Panc1 (cell line): ENCODE data around the gene YY1AP1. TPM values are rescaled to one million over a fixed set of nuclear protein-coding genes. Genes with fewer than 3 reads are reported as not detected.
"Not testable (repeated sequence)": the region's sequence is repeated elsewhere in the genome, so short reads cannot be mapped to it uniquely, and the experiment has no call there.

Experiments
- ATAC-seq: fragments of 200-7000 bp; cut with Tn5 transposase; 2 replicates; pipeline ENCODE4 v1.9.1; 2020; ENCODE audit warnings: mild to moderate bottlenecking, moderate library complexity
- BruUV-seq: library from RNA; stranded (reverse); fragments of 400-500 nt; replicated peaks from 2 replicates; lab custom pipeline; 2021; lab: Mats Ljungman, UMichigan
- CTCF ChIA-PET: fragments of 300-600 bp; sonication (Branson Sonifier 250); formaldehyde crosslinking; loops from one replicate; lab custom pipeline; 2022; ENCODE audit warnings: antibody characterized with exemption; lab: Charles Lee
- POLR2A ChIA-PET: fragments of 300-600 bp; sonication (Branson Sonifier 250); formaldehyde crosslinking; loops from one replicate; lab custom pipeline; 2022; ENCODE audit warnings: antibody characterized with exemption; lab: Charles Lee
- DNase-seq: peaks from one replicate; pipeline ENCODE4 v3.0.0-alpha.2; 2010; ENCODE audit warnings: low read depth, low spot score
- H3K27ac ChIP-seq: 2 replicates; pipeline ENCODE4 v1.5.1; 2011; ENCODE audit warnings: mild to moderate bottlenecking, low read length, inconsistent platforms
- H3K27me3 ChIP-seq: fragments of 200-500 bp; sonication (Bioruptor generic); 2 replicates; pipeline ENCODE4 v1.6.0; 2014; ENCODE audit warnings: low read length, inconsistent platforms; ENCODE audit not compliant: control insufficient read depth, insufficient read depth
- H3K36me3 ChIP-seq: fragments of 200-500 bp; sonication (Bioruptor generic); 2 replicates; pipeline ENCODE4 v1.5.1; 2014; ENCODE audit warnings: inconsistent platforms, mild to moderate bottlenecking, low read length, moderate library complexity; ENCODE audit not compliant: control insufficient read depth, insufficient read depth
- H3K4me1 ChIP-seq: 2 replicates; pipeline ENCODE4 v1.5.1; 2011; ENCODE audit warnings: inconsistent platforms, mild to moderate bottlenecking, low read length, moderate library complexity; ENCODE audit not compliant: control insufficient read depth, insufficient read depth
- H3K4me3 ChIP-seq, 2 experiments: 2 replicates each; pipeline ENCODE4 v1.5.1; 2011 to 2012; ENCODE audit warnings: low read depth in 2 of 2, low read length in 2 of 2, mild to moderate bottlenecking in 2 of 2, inconsistent platforms in 1 of 2, moderate library complexity in 1 of 2
- H3K9me3 ChIP-seq: fragments of 200-500 bp; sonication (Bioruptor generic); 2 replicates; pipeline ENCODE4 v1.5.1; 2014; ENCODE audit warnings: low read depth, mild to moderate bottlenecking, inconsistent platforms, low read length, moderate library complexity; ENCODE audit not compliant: control insufficient read depth, insufficient read depth
- POLR2AphosphoS5 ChIP-seq: IDR thresholded peaks from 2 replicates; pipeline ENCODE4 v1.6.1; 2012; ENCODE audit warnings: mild to moderate bottlenecking, low read depth, low read length, moderate library complexity
- SIN3A ChIP-seq: IDR thresholded peaks from 2 replicates; pipeline ENCODE4 v1.6.1; 2012; ENCODE audit warnings: low read depth, mild to moderate bottlenecking, low read length, moderate library complexity, borderline replicate concordance; ENCODE audit not compliant: insufficient read depth
- in situ Hi-C: cut with HindIII; loops from 2 replicates; pipeline ENCODE4 v1.10.0; 2016; ENCODE audit warnings: low sequenced_read_pairs, low pct_unique_long_range_greater_than_20kb
- intact Hi-C: fragments of 100-400 bp; cut with micrococcal nuclease; formaldehyde crosslinking; loops from one replicate; pipeline ENCODE4 v1.10.0; 2022; ENCODE audit not compliant: unreplicated experiment
- total RNA-seq: library from RNA; stranded (reverse); gene quantifications from one replicate; pipeline ENCODE4 v1.2.1, GENCODE V29; 2021; ENCODE audit not compliant: unreplicated experiment
- TF ChIP-seq, protein P1 (sequence below): fragments of 450-650 bp; IDR thresholded peaks from 2 replicates; pipeline ENCODE4 v1.5.1; 2017; ENCODE audit warnings: mild to moderate bottlenecking
- TF ChIP-seq, protein P2 (sequence below), 2 experiments: IDR thresholded peaks; 2 replicates each; pipeline ENCODE4 v1.6.1; 2011 to 2012; ENCODE audit warnings: low read depth in 2 of 2, control low read depth in 1 of 2, low read length in 1 of 2, mild to moderate bottlenecking in 1 of 2, moderate library complexity in 1 of 2; ENCODE audit not compliant: insufficient read depth in 1 of 2

The YY1AP1 gene
- total RNA-seq, 1 experiment from 2014 or later, result 58.7 TPM

DNA sequence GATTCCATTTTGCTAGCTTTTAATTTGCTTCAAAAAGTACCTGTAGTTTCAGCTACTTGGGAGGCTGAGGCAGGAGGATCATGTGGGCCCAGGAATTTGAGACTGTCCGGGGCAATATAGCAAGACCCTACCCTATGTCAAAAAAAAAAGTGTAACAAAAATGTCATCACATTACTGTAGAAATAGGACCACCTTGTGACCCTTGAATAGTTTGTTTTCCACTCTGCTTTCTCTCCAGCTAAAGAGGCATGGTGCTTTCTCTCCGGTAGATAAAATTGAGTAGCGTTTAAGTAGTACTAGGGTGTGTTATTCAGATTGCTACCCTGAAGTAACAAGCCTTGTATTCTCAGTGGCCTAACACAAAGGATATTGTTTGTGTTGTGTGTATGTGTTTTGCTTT is 24.1 kb upstream of the YY1AP1 start:
- H3K27me3 ChIP-seq, in situ Hi-C loops, POLR2A ChIA-PET, H3K9me3 ChIP-seq, CTCF ChIA-PET, intact Hi-C loops, BruUV-seq, DNase-seq, H3K4me3 ChIP-seq, H3K36me3 ChIP-seq, H3K4me1 ChIP-seq, H3K27ac ChIP-seq: not testable (repeated sequence)
- peak; percentile 37; the same call in 1 of the 2 replicates for ATAC-seq

DNA sequence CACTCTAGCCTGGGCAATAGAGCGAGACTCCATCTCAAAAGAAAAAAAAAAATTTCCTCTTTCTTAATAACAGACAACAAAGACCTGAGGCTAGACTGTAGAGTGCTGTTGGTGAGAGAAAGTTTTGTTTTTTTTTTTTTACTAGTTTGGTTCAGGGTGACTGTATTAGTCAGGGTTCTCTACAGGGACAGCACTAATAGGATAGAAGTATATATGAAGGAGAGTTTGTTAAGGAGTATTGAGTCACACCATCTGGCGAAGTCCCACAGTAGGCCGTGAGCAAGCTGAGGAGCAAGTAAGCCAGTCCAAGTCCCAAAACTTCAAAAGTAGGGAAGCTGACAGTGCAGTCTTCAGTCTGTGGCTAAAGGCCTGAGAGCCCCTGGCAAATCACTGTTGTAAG is 22.9 kb upstream of the YY1AP1 start:
- H3K27me3 ChIP-seq, H3K36me3 ChIP-seq, ATAC-seq, H3K4me3 ChIP-seq, H3K27ac ChIP-seq, intact Hi-C loops, in situ Hi-C loops, POLR2A ChIA-PET, H3K9me3 ChIP-seq, BruUV-seq, CTCF ChIA-PET, H3K4me1 ChIP-seq, DNase-seq: not testable (repeated sequence)

DNA sequence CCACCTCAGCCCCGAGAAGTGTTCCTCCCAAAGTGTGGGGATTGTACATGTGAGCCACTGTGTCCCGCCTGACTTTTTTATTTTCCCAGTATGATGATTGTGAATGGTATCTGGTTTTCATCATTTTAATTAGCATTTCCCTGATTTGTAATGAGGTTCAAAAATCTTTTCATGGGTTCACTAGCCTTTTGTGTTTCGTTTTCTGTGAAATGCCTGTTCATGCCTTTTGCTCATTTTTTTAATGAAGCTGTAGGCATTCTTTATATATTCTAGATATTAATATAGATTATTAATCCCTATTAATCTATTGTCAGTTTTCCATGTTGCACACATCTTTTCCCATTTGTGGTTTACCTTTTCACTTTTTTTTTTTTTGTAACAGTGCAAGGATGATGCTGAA is 20.8 kb upstream of the YY1AP1 start:
- intact Hi-C loops, result no loop called here
- no TSS peak for BruUV-seq
- Histone ChIP-seq H3K9me3 (no peaks in the 10 kb centered on the region), H3K4me3 (no peak overlapping the region), H3K27me3 (no peaks in the 10 kb centered on the region), H3K4me1 (no peaks in the 10 kb centered on the region), H3K27ac (no peak overlapping the region), H3K36me3 (peaks cover 5% of the 10 kb centered on the region; the same call in 1 of the 2 replicates)
- POLR2A ChIA-PET, result no interaction called here
- DNase-seq, result no peak
- no peak for ATAC-seq
- TF ChIP-seq POLR2AphosphoS5 (no peak), SIN3A (no peak)
- TF ChIP-seq, protein P1, sequence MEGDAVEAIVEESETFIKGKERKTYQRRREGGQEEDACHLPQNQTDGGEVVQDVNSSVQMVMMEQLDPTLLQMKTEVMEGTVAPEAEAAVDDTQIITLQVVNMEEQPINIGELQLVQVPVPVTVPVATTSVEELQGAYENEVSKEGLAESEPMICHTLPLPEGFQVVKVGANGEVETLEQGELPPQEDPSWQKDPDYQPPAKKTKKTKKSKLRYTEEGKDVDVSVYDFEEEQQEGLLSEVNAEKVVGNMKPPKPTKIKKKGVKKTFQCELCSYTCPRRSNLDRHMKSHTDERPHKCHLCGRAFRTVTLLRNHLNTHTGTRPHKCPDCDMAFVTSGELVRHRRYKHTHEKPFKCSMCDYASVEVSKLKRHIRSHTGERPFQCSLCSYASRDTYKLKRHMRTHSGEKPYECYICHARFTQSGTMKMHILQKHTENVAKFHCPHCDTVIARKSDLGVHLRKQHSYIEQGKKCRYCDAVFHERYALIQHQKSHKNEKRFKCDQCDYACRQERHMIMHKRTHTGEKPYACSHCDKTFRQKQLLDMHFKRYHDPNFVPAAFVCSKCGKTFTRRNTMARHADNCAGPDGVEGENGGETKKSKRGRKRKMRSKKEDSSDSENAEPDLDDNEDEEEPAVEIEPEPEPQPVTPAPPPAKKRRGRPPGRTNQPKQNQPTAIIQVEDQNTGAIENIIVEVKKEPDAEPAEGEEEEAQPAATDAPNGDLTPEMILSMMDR, result no peak
- TF ChIP-seq, protein P2, sequence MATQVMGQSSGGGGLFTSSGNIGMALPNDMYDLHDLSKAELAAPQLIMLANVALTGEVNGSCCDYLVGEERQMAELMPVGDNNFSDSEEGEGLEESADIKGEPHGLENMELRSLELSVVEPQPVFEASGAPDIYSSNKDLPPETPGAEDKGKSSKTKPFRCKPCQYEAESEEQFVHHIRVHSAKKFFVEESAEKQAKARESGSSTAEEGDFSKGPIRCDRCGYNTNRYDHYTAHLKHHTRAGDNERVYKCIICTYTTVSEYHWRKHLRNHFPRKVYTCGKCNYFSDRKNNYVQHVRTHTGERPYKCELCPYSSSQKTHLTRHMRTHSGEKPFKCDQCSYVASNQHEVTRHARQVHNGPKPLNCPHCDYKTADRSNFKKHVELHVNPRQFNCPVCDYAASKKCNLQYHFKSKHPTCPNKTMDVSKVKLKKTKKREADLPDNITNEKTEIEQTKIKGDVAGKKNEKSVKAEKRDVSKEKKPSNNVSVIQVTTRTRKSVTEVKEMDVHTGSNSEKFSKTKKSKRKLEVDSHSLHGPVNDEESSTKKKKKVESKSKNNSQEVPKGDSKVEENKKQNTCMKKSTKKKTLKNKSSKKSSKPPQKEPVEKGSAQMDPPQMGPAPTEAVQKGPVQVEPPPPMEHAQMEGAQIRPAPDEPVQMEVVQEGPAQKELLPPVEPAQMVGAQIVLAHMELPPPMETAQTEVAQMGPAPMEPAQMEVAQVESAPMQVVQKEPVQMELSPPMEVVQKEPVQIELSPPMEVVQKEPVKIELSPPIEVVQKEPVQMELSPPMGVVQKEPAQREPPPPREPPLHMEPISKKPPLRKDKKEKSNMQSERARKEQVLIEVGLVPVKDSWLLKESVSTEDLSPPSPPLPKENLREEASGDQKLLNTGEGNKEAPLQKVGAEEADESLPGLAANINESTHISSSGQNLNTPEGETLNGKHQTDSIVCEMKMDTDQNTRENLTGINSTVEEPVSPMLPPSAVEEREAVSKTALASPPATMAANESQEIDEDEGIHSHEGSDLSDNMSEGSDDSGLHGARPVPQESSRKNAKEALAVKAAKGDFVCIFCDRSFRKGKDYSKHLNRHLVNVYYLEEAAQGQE (IDR thresholded peaks at IDR 0.05; ENCODE audit: insufficient read depth in 1 of 2, low read depth in 2 of 2, low read length in 1 of 2), result no peak
- in situ Hi-C loops, result no loop called here
- CTCF ChIA-PET, result interaction anchor here (0.7 kb wide), 1 partner anchor 61 kb away, joined by 4 read pairs; no protein-coding TSS in a partner anchor
